Omental fat pad (tissue), 4 donors: Measurements from ENCODE around the gene MEX3D. TPM values are rescaled to one million over a fixed set of nuclear protein-coding genes. Genes with fewer than 3 reads are reported as not detected.

Source experiments
- ATAC-seq: fragments of 150-250 bp; one replicate; pipeline ENCODE4 v1.9.1; 2016; ENCODE audit warnings: mild to moderate bottlenecking, moderate library complexity; ENCODE audit not compliant: low FRiP score
- DNase-seq: peaks from one replicate; pipeline ENCODE4 v3.0.0-alpha.2; 2019; ENCODE audit warnings: low spot score
- CTCF ChIP-seq, 3 donors: fragments of 450-650 bp; IDR thresholded peaks; one replicate each; pipeline ENCODE4 v1.5.1; 2016 to 2017; ENCODE audit warnings: antibody characterized with exemption in 3 of 3, mild to moderate bottlenecking in 3 of 3, moderate library complexity in 2 of 3
- total RNA-seq, 4 donors: library from RNA; depleted of rRNA; stranded (reverse); fragments of >200 nt; gene quantifications; one replicate each; pipeline ENCODE4 v1.1.0, GENCODE V29; 2016

The MEX3D gene
- total RNA-seq, 4 donors from 2014 or later: 3.3 to 10.2 (median 7.7) TPM

DNA sequence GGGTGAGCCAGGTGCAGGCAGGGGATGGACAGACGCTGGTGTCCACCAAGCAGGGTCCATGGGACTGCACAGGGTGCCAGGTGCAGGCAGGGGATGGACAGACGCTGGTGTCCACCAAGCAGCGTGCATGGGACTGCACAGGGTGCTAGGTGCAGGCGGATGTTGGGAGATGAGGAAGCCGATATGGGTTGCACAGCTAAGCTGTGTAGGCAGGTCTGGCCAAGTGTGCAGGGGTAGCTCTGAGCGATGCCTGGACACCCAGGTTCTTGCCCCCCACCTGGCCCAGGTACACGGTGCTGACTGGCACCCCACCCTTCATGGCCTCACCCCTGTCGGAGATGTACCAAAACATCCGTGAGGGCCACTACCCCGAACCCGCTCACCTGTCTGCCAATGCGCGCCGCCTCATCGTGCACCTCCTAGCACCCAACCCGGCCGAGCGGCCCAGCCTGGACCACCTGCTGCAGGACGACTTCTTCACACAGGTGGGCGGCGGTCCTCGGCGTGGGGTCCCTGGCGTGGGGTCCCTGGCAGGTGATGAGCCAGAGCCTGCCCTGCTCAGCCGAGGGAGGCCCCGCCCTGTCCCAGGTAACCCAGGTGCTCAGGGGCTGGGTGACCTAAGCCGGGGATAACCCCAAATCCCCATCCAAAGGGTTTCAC is 40.3 kb downstream of the MEX3D start:
- ATAC-seq (no peak), DNase-seq (no peak)
- no peak for TF ChIP-seq CTCF (IDR thresholded peaks at IDR 0.05)

- ATAC-seq (no peak), DNase-seq (no peak)
- TF ChIP-seq CTCF (IDR thresholded peaks at IDR 0.05): no peak
Measured at GRCh38 chr19:1526979-1527649, 41.0 kb downstream of the MEX3D start.

GRCh38 chr19:1526066-1526778 is 41.9 kb downstream of the MEX3D start:
- ATAC-seq (no peak), DNase-seq (no peak)
- no peak for TF ChIP-seq CTCF (IDR thresholded peaks at IDR 0.05)

DNA sequence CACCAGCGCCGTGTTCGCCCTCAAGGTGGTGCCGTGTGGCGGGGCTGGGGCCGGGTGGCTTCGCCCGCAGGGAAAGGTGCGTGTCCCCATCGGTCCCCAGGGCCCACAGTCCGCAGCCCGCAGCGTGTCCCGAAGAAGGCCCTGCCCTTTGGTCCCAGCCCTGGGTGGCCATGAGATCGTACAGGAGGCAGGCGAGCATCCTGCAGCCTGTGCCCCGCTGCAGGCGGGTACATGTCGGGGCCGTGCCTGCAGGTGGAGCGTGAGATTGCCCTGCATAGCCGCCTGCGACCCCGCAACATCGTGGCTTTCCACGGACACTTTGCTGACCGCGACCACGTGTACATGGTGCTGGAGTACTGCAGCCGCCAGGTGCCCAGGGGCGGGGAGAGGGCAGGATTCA is 42.8 kb downstream of the MEX3D start:
- no peak for DNase-seq
- TF ChIP-seq CTCF (IDR thresholded peaks at IDR 0.05): no peak
- no peak for ATAC-seq

DNA sequence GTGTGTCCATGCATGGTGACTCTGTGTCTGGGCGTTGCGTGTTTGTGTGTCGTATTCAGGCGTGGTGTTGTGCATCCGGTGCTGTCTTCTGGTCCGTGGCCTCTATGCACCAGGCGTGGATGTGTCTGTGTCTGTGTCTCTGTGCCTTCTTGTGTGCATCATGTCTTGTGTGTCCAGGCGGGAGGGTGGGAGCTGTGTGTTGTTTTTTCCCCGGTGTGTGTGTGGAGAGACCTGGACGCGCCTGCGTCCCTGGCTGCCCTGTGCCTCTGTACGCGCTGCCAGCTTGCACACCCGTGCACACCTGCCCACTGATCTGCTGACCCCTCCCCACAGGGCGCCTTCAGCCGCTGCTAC is 43.2 kb downstream of the MEX3D start:
- no peak for ATAC-seq
- DNase-seq: no peak
- no peak for TF ChIP-seq CTCF (IDR thresholded peaks at IDR 0.05)

DNA sequence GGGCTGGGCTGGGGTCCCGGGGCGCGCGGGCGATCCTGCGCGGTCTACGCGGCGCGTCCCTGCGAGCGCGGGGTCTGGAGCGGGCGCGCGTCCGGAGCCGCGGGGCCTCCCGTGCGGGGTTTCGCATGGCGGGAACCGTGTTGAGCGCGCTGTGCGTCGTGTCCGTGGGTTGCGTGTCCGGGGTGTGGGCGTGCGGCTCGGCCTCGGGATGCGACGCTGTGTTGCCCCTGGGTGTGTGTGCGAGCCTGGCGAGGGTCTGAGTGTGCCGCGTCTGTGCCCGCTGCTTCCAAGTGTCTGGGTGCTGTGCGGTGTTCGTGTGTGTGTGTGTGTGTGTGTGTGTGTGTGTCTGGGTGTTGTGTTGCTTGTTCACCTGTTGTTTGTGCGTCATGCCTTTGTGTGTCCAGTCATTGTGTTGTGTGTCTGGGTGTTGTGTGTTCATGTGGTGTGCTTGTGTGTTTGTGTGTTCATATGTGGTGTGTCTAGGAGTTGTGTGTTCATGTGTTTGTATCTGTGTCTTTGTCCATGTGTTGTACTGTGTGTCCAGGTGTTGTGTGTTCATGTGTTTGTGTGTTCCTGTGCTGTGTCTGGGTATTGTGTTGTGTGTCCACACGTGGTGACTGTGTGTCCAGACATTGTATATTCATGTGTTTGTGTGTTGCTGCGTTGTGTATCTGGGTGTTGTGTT is 43.7 kb downstream of the MEX3D start:
- TF ChIP-seq CTCF (IDR thresholded peaks at IDR 0.05): no peak
- ATAC-seq: no peak
- DNase-seq: no peak
